Mammary epithelial cell (primary cell): ENCODE measurements around the gene ELF2.

Source experiments
- EZH2 ChIP-seq: IDR thresholded peaks from 2 replicates; pipeline ENCODE4 v1.6.1; 2012; ENCODE audit warnings: low read length, inconsistent platforms, borderline replicate concordance
- TF ChIP-seq, protein P1 (sequence below), 2 donors: IDR thresholded peaks in 1 of 2; conservative IDR thresholded peaks in 1 of 2; 2 replicates each; pipeline ENCODE4 v1.5.1; 2011 to 2012; ENCODE audit warnings: inconsistent platforms in 2 of 2, low read length in 2 of 2, mild to moderate bottlenecking in 2 of 2, control low read depth in 1 of 2, low read depth in 1 of 2; ENCODE audit not compliant: insufficient read depth in 1 of 2; ENCODE audit errors: extremely low read depth in 1 of 2

DNA sequence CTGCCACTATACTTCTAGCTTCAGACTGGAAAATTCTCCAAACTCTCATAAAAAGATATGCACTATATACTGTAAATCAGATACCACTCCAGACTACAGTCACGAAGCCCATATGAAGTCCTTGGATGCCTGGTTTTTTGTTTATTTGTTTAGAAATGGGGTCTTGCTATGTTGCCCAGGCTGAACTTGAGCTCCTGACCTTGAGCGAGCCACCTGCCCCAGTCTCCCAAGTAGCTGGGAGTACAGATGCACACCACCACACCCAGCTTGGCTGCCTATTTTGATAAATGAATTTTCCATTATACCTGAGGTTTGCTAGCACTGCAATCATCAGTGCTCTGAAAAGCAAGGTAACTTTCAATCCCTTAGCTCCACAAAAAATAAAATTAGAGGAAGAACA is 53.1 kb downstream of the ELF2 start:
- TF ChIP-seq, protein P1, sequence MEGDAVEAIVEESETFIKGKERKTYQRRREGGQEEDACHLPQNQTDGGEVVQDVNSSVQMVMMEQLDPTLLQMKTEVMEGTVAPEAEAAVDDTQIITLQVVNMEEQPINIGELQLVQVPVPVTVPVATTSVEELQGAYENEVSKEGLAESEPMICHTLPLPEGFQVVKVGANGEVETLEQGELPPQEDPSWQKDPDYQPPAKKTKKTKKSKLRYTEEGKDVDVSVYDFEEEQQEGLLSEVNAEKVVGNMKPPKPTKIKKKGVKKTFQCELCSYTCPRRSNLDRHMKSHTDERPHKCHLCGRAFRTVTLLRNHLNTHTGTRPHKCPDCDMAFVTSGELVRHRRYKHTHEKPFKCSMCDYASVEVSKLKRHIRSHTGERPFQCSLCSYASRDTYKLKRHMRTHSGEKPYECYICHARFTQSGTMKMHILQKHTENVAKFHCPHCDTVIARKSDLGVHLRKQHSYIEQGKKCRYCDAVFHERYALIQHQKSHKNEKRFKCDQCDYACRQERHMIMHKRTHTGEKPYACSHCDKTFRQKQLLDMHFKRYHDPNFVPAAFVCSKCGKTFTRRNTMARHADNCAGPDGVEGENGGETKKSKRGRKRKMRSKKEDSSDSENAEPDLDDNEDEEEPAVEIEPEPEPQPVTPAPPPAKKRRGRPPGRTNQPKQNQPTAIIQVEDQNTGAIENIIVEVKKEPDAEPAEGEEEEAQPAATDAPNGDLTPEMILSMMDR (conservative IDR thresholded peaks at IDR 0.05 in 1 of 2, IDR thresholded peaks at IDR 0.05 in 1 of 2; ENCODE audit: extremely low read depth in 1 of 2, insufficient read depth in 1 of 2, low read depth in 1 of 2, low read length in 2 of 2), result no peak
- TF ChIP-seq EZH2, result no peak
